ENCODE data around the gene PDIA5.

- TF ChIP-seq ZNF423 (CRISPR knock-in tag; IDR thresholded peaks at IDR 0.05): no peak
- no peak for TF ChIP-seq ZSCAN18 (CRISPR knock-in tag; IDR thresholded peaks at IDR 0.05)
- no peak for TF ChIP-seq USF2 (CRISPR knock-in tag; IDR thresholded peaks at IDR 0.05)
- TF ChIP-seq KAT7 (CRISPR knock-in tag; IDR thresholded peaks at IDR 0.05; ENCODE audit: borderline replicate concordance): no peak
- TF ChIP-seq CTCF (IDR thresholded peaks at IDR 0.05): no peak
- TF ChIP-seq ATF3 (CRISPR knock-in tag; conservative IDR thresholded peaks at IDR 0.05): no peak
Observed at GRCh38 chr3:123161167-123161566, 94.3 kb downstream of the PDIA5 start.

Data from WTC11 (cell line).